ENCODE data around the gene CTDSPL. TPM values are rescaled to one million over a fixed set of nuclear protein-coding genes. Genes with fewer than 3 reads are reported as not detected.

Gene CTDSPL
- total and polyA plus RNA-seq, 2 of the 8 experiments (the other 6 are each of a cell fraction or from before 2014, with no cell fraction given), result 20.3 to 42.2 TPM

DNA sequence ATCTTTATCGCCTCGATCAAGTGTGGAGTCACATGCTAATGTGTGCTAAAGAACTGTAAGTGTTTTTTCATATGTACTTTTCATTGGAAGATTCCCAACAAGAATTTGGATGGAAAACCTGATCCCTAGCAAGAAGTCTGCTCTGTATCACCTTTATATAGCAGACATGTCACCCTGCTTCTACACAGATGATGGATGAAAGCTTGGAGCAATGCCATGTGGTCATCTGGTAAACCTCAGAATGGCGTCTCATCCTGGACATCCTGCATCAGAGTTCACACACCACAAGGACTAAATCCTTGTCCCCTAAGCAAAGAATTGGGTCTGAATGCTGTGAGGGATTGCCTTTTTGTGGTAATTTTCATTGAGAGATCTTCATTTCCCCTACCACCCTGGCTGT lies 42.1 kb upstream of the CTDSPL start:
- no peak overlapping the region for H2BK120ac ChIP-seq (replicated peaks; ENCODE audit: low read depth, low read length)
- no peak overlapping the region for H4K5ac ChIP-seq (ENCODE audit: insufficient read length, low read depth, low read length)
- no peak overlapping the region for H4K91ac ChIP-seq (replicated peaks; ENCODE audit: insufficient read length, low read length)
- no peak overlapping the region for H3K18ac ChIP-seq (ENCODE audit: extremely low read depth, low read length)
- no peaks in the 10 kb centered on the region for H3K23me2 ChIP-seq (ENCODE audit: low read depth, low read length)
- no peak overlapping the region for H2BK15ac ChIP-seq (ENCODE audit: low read length)
- H3K79me1 ChIP-seq (ENCODE audit: low read depth, low read length), result no peaks in the 10 kb centered on the region
- no peak overlapping the region for H2BK20ac ChIP-seq (ENCODE audit: low read length)
- ChIA-PET CTCF (ENCODE audit: partially characterized antibody) (interaction anchor here (2.1 to 6.1 kb wide), 2 partner anchors 14 to 34 kb away, joined by 6 to 35 read pairs; no protein-coding TSS in a partner anchor), POLR2A (ENCODE audit: partially characterized antibody) (no interaction called here)
- H2AFZ ChIP-seq (ENCODE audit: low read length), result no peak overlapping the region
- H3K36me3 ChIP-seq (ENCODE audit: control insufficient read depth in 2 of 4, insufficient read depth in 4 of 4, low read length in 3 of 4), result no peaks in the 10 kb centered on the region; a peak in 1 of 8 replicates
- H3K56ac ChIP-seq (replicated peaks; ENCODE audit: insufficient read length, low read depth, low read length), result no peak overlapping the region
- H3K23ac ChIP-seq (ENCODE audit: insufficient read length), result no peak overlapping the region
- H3K4me2 ChIP-seq (ENCODE audit: insufficient read depth in 1 of 2, low read depth in 2 of 2, low read length in 2 of 2), result no peak overlapping the region
- 98% methylated on average over 3 of the region's 3 CpGs; no CpG with 5 or more reads in 1 of the 2 experiments for WGBS, 2 experiments (ENCODE audit: extremely low coverage in 1 of 2, insufficient coverage in 1 of 2, insufficient read length in 1 of 2, insufficient replicate concordance in 2 of 2, low coverage in 1 of 2, low lambda C conversion rate in 2 of 2, missing lambda C conversion rate in 1 of 2)
- H4K20me1 ChIP-seq (replicated peaks in 1 of 2; ENCODE audit: control insufficient read depth in 1 of 2, insufficient read depth in 2 of 2, low read length in 2 of 2), result no peaks in the 10 kb centered on the region
- H3K4me1 ChIP-seq (replicated peaks in 1 of 4; ENCODE audit: control insufficient read depth in 3 of 4, insufficient read depth in 4 of 4, low read length in 3 of 4), result no peaks in the 10 kb centered on the region
- H4K8ac ChIP-seq (ENCODE audit: extremely low read depth, insufficient read depth, low read length), result no peak overlapping the region
- no peaks in the 10 kb centered on the region for H3K79me2 ChIP-seq (ENCODE audit: control insufficient read depth in 1 of 2, insufficient read depth in 2 of 2, low read length in 2 of 2)
- H3K27me3 ChIP-seq (replicated peaks in 1 of 4; ENCODE audit: control insufficient read depth in 3 of 4, extremely low read depth in 1 of 4, insufficient read depth in 3 of 4, low read length in 3 of 4), result no peaks in the 10 kb centered on the region
- no peak overlapping the region for H3K4ac ChIP-seq (replicated peaks; ENCODE audit: insufficient read length, low read depth, low read length)
- H3K14ac ChIP-seq (ENCODE audit: insufficient read length), result no peak overlapping the region
- no peak overlapping the region for H2AK5ac ChIP-seq (ENCODE audit: low read depth, low read length)
- DNase-seq (ENCODE audit: low read depth in 1 of 2, low spot score in 2 of 2) (no peak), FAIRE-seq (no peak)
- no peak overlapping the region for H2BK12ac ChIP-seq (ENCODE audit: low read depth, low read length)
- no peak overlapping the region for H2BK5ac ChIP-seq (ENCODE audit: low read depth, low read length)
- no peak overlapping the region for H3K9ac ChIP-seq (replicated peaks in 1 of 4; ENCODE audit: extremely low read depth in 1 of 4, low read depth in 3 of 4, low read length in 3 of 4)
- no peak overlapping the region for H3K27ac ChIP-seq (ENCODE audit: low read depth, low read length)
- H3K9me3 ChIP-seq (ENCODE audit: insufficient read depth in 2 of 2, low read depth in 1 of 2, low read length in 1 of 2), result no peaks in the 10 kb centered on the region
- H3K4me3 ChIP-seq (ENCODE audit: extremely low read depth in 1 of 4, insufficient read depth in 2 of 4, low read depth in 3 of 4, low read length in 4 of 4), result no peak overlapping the region
- TF ChIP-seq RAD21 (IDR thresholded peaks at IDR 0.05 in 1 of 2, conservative IDR thresholded peaks at IDR 0.05 in 1 of 2; ENCODE audit: low read depth in 2 of 2, low read length in 2 of 2) (no peak), JUN (IDR thresholded peaks at IDR 0.05; ENCODE audit: low read depth, low read length) (no peak), CHD1 (IDR thresholded peaks at IDR 0.05; ENCODE audit: low read depth, low read length) (no peak), NRF1 (IDR thresholded peaks at IDR 0.05; ENCODE audit: low read depth, low read length) (no peak), NANOG (IDR thresholded peaks at IDR 0.05; ENCODE audit: insufficient read depth, low read depth, low read length, poor library complexity, severe bottlenecking) (no peak), TAF1 (IDR thresholded peaks at IDR 0.05; ENCODE audit: low read depth, low read length) (no peak), CHD2 (IDR thresholded peaks at IDR 0.05; ENCODE audit: low read length) (no peak), PHF8 (conservative IDR thresholded peaks at IDR 0.05; ENCODE audit: low read depth, low read length) (no peak), RNF2 (IDR thresholded peaks at IDR 0.05; ENCODE audit: borderline replicate concordance, low read depth, low read length, missing control alignments, poor library complexity, severe bottlenecking) (no peak), TEAD4 (IDR thresholded peaks at IDR 0.05; ENCODE audit: low read depth, low read length) (no peak), USF2 (IDR thresholded peaks at IDR 0.05; ENCODE audit: low read length) (no peak), CTBP2 (IDR thresholded peaks at IDR 0.05; ENCODE audit: borderline replicate concordance, insufficient read depth, insufficient read length, low read length) (no peak)
